CD4-positive, alpha-beta memory T cell (primary cell): ENCODE data around the gene HM13. TPM values are rescaled to one million over a fixed set of nuclear protein-coding genes. Genes with fewer than 3 reads are reported as not detected.
"Not testable (repeated sequence)": the region's sequence is repeated elsewhere in the genome, so short reads cannot be mapped to it uniquely, and the experiment has no call there.

ENCODE experiments used
- CTCF ChIA-PET: fragments of 350-600 bp; sonication (Branson Sonifier 250); formaldehyde crosslinking; loops from one replicate; lab custom pipeline; 2021; ENCODE audit warnings: inconsistent platforms; ENCODE audit not compliant: partially characterized antibody; lab: Charles Lee
- POLR2A ChIA-PET: fragments of 350-600 bp; sonication (Branson Sonifier 250); formaldehyde crosslinking; loops from one replicate; lab custom pipeline; 2021; ENCODE audit not compliant: partially characterized antibody; lab: Charles Lee
- DNase-seq, 5 donors: peaks; one replicate each; pipeline versions ENCODE4 v3.0.0 to v3.0.0-alpha.2; 2020 to 2022; ENCODE audit warnings: mixed read lengths in 1 of 5
- H3K27ac ChIP-seq: one replicate; pipeline ENCODE4 v1.7.0; 2013; ENCODE audit warnings: low read depth, low read length
- H3K27me3 ChIP-seq: 2 replicates; pipeline ENCODE4 v1.7.0; 2013; ENCODE audit warnings: mild to moderate bottlenecking, low read length, moderate library complexity; ENCODE audit not compliant: insufficient read depth
- H3K36me3 ChIP-seq: 2 replicates; pipeline ENCODE4 v1.7.0; 2013; ENCODE audit warnings: mild to moderate bottlenecking, low read length, moderate library complexity; ENCODE audit not compliant: insufficient read depth
- H3K4me1 ChIP-seq: 2 replicates; pipeline ENCODE4 v1.7.0; 2013; ENCODE audit warnings: mild to moderate bottlenecking, low read length, moderate library complexity; ENCODE audit not compliant: insufficient read depth
- H3K4me3 ChIP-seq, 2 donors: one replicate each; pipeline ENCODE4 v1.7.0; 2013; ENCODE audit warnings: low read length in 2 of 2, mild to moderate bottlenecking in 1 of 2
- H3K9me3 ChIP-seq, 2 donors: one replicate each; pipeline ENCODE4 v1.7.0; 2013; ENCODE audit warnings: low read length in 2 of 2, control low read depth in 1 of 2; ENCODE audit not compliant: control insufficient read depth in 1 of 2
- H3K27ac Mint-ChIP-seq, 7 donors: one replicate each; pipeline ENCODE4 v1.8.0; 2020 to 2021; ENCODE audit warnings: mixed read lengths in 7 of 7, mild to moderate bottlenecking in 6 of 7, inconsistent platforms in 3 of 7, moderate library complexity in 3 of 7
- H3K27me3 Mint-ChIP-seq, 2 donors: one replicate each; pipeline ENCODE4 v1.8.0; 2020 to 2021; ENCODE audit warnings: mixed read lengths in 2 of 2
- H3K36me3 Mint-ChIP-seq, 2 donors: one replicate each; pipeline ENCODE4 v1.8.0; 2020 to 2021; ENCODE audit warnings: mixed read lengths in 2 of 2, inconsistent platforms in 1 of 2, mild to moderate bottlenecking in 1 of 2
- H3K4me1 Mint-ChIP-seq, 4 donors: one replicate each; pipeline ENCODE4 v1.8.0; 2020 to 2021; ENCODE audit warnings: mixed read lengths in 4 of 4, mild to moderate bottlenecking in 1 of 4
- H3K4me3 Mint-ChIP-seq, 8 donors: one replicate each; pipeline ENCODE4 v1.8.0; 2020 to 2021; ENCODE audit warnings: mixed read lengths in 8 of 8, mild to moderate bottlenecking in 7 of 8, moderate library complexity in 6 of 8, inconsistent platforms in 3 of 8
- H3K9me3 Mint-ChIP-seq, 8 donors: one replicate each; pipeline ENCODE4 v1.8.0; 2020 to 2021; ENCODE audit warnings: mixed read lengths in 8 of 8, mild to moderate bottlenecking in 5 of 8, inconsistent platforms in 3 of 8, moderate library complexity in 1 of 8
- intact Hi-C: fragments of 100-400 bp; cut with micrococcal nuclease; formaldehyde crosslinking; loops from one replicate; pipeline ENCODE4 v1.15.1; 2023
- polyA plus RNA-seq, 2 donors: library from polyadenylated mRNA; unstranded; fragments of 300-500 nt; fragmentation: Illumina TruSeq; gene quantifications; one replicate each; pipeline ENCODE4 v1.2.3, GENCODE V29; 2021
- total RNA-seq, 2 experiments: library from RNA; stranded (reverse); gene quantifications; one replicate each; pipeline ENCODE4 v1.2.3, GENCODE V29; 2021

The HM13 gene
- total and polyA plus RNA-seq, 4 experiments from 2014 or later = 133 to 171 (median 161) TPM

- Mint-ChIP-seq H3K36me3 (no peaks in the 10 kb centered on the region), H3K27ac (no peak overlapping the region), H3K9me3 (peaks cover 0 to 4% (median 0%) of the 10 kb centered on the region in 8 donors), H3K4me3 (no peak overlapping the region), H3K27me3 (peaks cover 12 to 17% of the 10 kb centered on the region in 2 donors), H3K4me1 (peaks cover 0 to 6% (median 4%) of the 10 kb centered on the region in 4 donors)
- Histone ChIP-seq H3K4me1 (no peaks in the 10 kb centered on the region), H3K9me3 (no peaks in the 10 kb centered on the region), H3K36me3 (no peaks in the 10 kb centered on the region), H3K27ac (no peak overlapping the region), H3K4me3 (no peak overlapping the region), H3K27me3 (no peaks in the 10 kb centered on the region)
- ChIA-PET POLR2A (no interaction called here), CTCF (interaction anchor here (3.7 kb wide), 1 partner anchor 13 kb away, joined by 20 read pairs; no protein-coding TSS in a partner anchor)
- intact Hi-C loops = no loop called here
- no peak for DNase-seq
Observed at GRCh38 chr20:31489152-31489551, 25.1 kb upstream of the HM13 start.

DNA sequence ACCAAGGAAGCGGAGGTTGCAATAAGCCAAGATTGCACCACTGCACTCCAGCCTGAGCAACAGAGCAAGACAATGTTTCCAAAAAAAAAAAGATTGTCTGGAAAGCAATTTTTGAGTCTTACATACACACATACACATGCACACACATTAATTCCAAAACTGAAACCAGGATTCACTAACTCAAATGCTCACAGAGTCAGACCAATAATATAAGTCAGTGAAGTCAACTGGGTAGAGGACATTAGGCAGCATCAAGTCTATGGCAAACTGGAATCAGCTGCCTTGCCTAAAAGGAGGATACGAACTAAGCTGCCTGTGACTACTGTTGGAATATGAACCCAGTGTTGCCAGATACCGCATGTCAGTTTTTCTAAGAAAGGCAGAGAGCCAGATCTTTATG, 23.5 kb upstream of the HM13 start:
- Mint-ChIP-seq H3K36me3 (no peaks in the 10 kb centered on the region), H3K27me3 (peaks cover 8 to 11% of the 10 kb centered on the region in 2 donors), H3K4me3 (no peak overlapping the region), H3K27ac (no peak overlapping the region), H3K9me3 (no peaks in the 10 kb centered on the region), H3K4me1 (peaks cover 0 to 4% (median 1%) of the 10 kb centered on the region in 4 donors)
- Histone ChIP-seq H3K27ac (no peak overlapping the region), H3K9me3 (no peaks in the 10 kb centered on the region), H3K4me1 (no peaks in the 10 kb centered on the region), H3K36me3 (no peaks in the 10 kb centered on the region), H3K4me3 (no peak overlapping the region), H3K27me3 (no peaks in the 10 kb centered on the region)
- no peak for DNase-seq
- ChIA-PET CTCF (interaction anchor here (4.4 kb wide), 1 partner anchor 11 kb away, joined by 30 read pairs; no protein-coding TSS in a partner anchor), POLR2A (no interaction called here)
- intact Hi-C loops = no loop called here

- H3K4me3 Mint-ChIP-seq = no peak overlapping the region
- no peak overlapping the region for H3K27ac Mint-ChIP-seq
- intact Hi-C loops = no loop called here
- Histone ChIP-seq H3K27ac (no peak overlapping the region), H3K36me3 (no peaks in the 10 kb centered on the region), H3K27me3 (peaks cover 4% of the 10 kb centered on the region), H3K4me3 (no peak overlapping the region), H3K9me3 (no peaks in the 10 kb centered on the region), H3K4me1 (no peaks in the 10 kb centered on the region)
- peaks cover 10 to 13% of the 10 kb centered on the region in 2 donors for H3K27me3 Mint-ChIP-seq
- no peaks in the 10 kb centered on the region for H3K4me1 Mint-ChIP-seq
- ChIA-PET CTCF (interaction anchor here (1.2 kb wide), 1 partner anchor 9 kb away, joined by 4 read pairs; no protein-coding TSS in a partner anchor), POLR2A (no interaction called here)
- no peak for DNase-seq
- no peaks in the 10 kb centered on the region for H3K9me3 Mint-ChIP-seq
- no peaks in the 10 kb centered on the region for H3K36me3 Mint-ChIP-seq
Observed at GRCh38 chr20:31494131-31494530, 20.1 kb upstream of the HM13 start.

DNA sequence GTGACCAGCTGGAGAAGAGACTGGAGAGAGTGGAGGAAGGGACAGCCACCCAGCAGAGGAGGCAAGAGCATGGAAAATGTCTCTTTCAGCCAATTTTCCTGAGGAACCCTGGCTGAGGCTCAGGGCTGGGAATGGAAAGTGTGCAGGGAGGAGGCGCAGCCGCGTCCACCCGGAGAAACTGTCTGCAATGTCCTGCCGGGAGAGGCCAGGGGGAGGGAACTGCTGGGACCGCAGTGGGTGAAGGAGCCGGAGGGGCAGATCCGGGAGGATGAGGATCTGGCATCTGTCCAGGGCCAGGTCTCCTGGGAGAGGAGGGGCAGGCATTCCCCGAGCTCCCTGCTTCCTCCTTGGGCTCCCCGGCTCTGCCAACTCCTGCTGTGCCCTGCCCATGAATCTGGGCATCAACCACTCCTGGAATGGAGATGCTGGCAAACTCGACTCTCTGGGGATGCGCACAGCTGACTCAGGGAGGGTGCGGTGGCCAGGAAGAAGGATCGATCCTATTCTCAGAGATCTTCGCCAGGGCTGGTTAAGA, 17.4 kb upstream of the HM13 start:
- CTCF ChIA-PET = no interaction called here

GRCh38 chr20:31497838-31498540, 16.3 kb upstream of the HM13 start:
- Mint-ChIP-seq H3K4me3 (no peak overlapping the region), H3K9me3 (no peaks in the 10 kb centered on the region), H3K36me3 (no peaks in the 10 kb centered on the region), H3K27ac (no peak overlapping the region), H3K27me3 (peaks cover 11 to 12% of the 10 kb centered on the region in 2 donors), H3K4me1 (peaks cover 0 to 11% (median under 1%) of the 10 kb centered on the region in 4 donors)
- H3K4me1 ChIP-seq = no peaks in the 10 kb centered on the region
- peaks cover 4% of the 10 kb centered on the region for H3K27me3 ChIP-seq
- CTCF ChIA-PET = no interaction called here
- no peaks in the 10 kb centered on the region for H3K36me3 ChIP-seq
- no peak overlapping the region for H3K27ac ChIP-seq
- no peak overlapping the region for H3K4me3 ChIP-seq
- H3K9me3 ChIP-seq = no peaks in the 10 kb centered on the region
- no peak for DNase-seq
- POLR2A ChIA-PET = no interaction called here
- intact Hi-C loops = no loop called here

More for the DNA sequence above, 17.4 kb upstream of the HM13 start:
- POLR2A ChIA-PET = no interaction called here
- no peaks in the 10 kb centered on the region for H3K9me3 Mint-ChIP-seq
- no peaks in the 10 kb centered on the region for H3K36me3 Mint-ChIP-seq
- H3K4me1 ChIP-seq = no peaks in the 10 kb centered on the region
- no peak overlapping the region for H3K4me3 Mint-ChIP-seq
- H3K27me3 ChIP-seq = peaks cover 4% of the 10 kb centered on the region
- peaks cover 11 to 12% of the 10 kb centered on the region in 2 donors for H3K27me3 Mint-ChIP-seq
- H3K27ac ChIP-seq = no peak overlapping the region
- no peaks in the 10 kb centered on the region for H3K9me3 ChIP-seq
- no peak overlapping the region for H3K27ac Mint-ChIP-seq
- no peak overlapping the region for H3K4me3 ChIP-seq
- DNase-seq = no peak
- no peaks in the 10 kb centered on the region for H3K4me1 Mint-ChIP-seq
- H3K36me3 ChIP-seq = no peaks in the 10 kb centered on the region
- intact Hi-C loops = no loop called here

DNA sequence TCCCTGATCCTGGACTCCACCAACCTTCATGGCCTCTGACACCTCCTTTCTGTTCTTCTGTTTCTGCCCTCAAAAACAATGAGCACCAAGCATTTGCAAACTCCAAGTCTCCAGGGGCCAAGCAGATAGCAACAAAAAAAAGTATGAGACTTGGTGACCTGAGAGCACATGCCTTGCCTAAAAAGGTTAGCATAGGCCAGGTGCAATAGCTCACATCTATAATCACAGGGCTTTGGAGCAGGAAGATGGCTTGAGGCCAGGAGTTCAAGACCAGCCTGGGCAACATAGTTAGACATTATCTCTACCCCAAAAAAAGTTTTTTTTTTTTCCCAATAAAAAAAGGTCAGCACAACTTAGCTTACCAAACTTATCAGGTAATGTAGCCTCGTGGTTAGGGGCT, 13.7 kb upstream of the HM13 start:
- H3K4me1 ChIP-seq = no peaks in the 10 kb centered on the region
- POLR2A ChIA-PET = no interaction called here
- CTCF ChIA-PET = interaction anchor here (4.5 to 5.1 kb wide), 3 partner anchors 9 to 42 kb away, joined by 30 to 87 read pairs (median 38); no protein-coding TSS in a partner anchor
- no peaks in the 10 kb centered on the region for H3K9me3 Mint-ChIP-seq
- intact Hi-C loops = loop anchor here (10.0 kb wide), 1 partner anchor 1966 kb away; no protein-coding TSS in a partner anchor
- peaks cover 4 to 19% (median 5%) of the 10 kb centered on the region in 4 donors for H3K4me1 Mint-ChIP-seq
- no peak overlapping the region for H3K27ac Mint-ChIP-seq
- H3K4me3 Mint-ChIP-seq = no peak overlapping the region
- no peak for DNase-seq
- no peak overlapping the region for H3K27ac ChIP-seq
- H3K4me3 ChIP-seq = no peak overlapping the region
- no peaks in the 10 kb centered on the region for H3K9me3 ChIP-seq
- no peaks in the 10 kb centered on the region for H3K36me3 ChIP-seq
- peaks cover 4% of the 10 kb centered on the region for H3K27me3 ChIP-seq
- no peaks in the 10 kb centered on the region for H3K36me3 Mint-ChIP-seq
- peaks cover 5 to 10% of the 10 kb centered on the region in 2 donors for H3K27me3 Mint-ChIP-seq

DNA sequence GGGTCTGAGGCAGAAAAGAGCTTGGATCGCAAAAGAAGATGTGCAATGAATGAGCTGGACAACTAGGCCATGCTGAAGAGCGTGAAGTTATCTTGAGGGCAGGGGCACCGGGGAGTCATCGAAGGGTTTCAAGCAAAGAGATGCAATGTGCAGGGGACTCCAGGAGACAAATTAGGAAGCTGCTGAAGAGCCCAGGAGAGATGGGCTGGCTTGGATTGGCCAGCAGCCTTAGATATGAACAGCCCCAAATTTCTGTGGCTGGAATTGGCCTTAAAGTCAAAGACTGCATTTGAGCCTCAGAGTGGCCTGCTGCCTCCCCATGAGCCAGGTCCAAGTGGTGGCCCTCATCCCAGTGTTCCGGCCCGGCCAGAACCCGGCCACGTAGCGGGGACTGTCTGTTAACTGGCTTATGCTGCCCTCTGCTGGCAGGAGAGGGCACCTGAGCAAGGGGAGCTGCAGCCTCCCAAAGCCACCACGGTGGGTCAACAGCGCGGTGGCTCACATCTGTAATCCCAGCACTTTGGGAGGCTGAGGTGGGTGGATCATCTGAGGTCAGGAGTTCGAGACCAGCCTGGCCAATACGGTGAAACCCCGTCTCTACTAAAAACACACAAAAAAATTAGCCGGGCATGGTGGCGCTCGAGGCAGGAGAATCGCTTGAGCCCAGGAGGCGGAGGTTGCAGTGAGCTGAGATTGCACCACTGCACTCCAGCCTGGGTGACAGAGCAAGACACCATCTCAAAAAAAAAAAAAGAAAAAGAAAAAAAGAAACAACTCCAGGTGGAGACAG, 11.2 kb upstream of the HM13 start:
- H3K36me3 Mint-ChIP-seq, H3K4me3 ChIP-seq, H3K27ac ChIP-seq, H3K4me1 ChIP-seq, H3K9me3 Mint-ChIP-seq, H3K9me3 ChIP-seq, H3K27me3 ChIP-seq, H3K36me3 ChIP-seq, H3K27me3 Mint-ChIP-seq: not testable (repeated sequence)
- Mint-ChIP-seq H3K4me3 (peak overlapping the region in 2 of 8 donors; percentile 19 to 32), H3K27ac (peak overlapping the region in 1 of 7 donors; percentile 1), H3K4me1 (peaks cover 4 to 19% (median 5%) of the 10 kb centered on the region in 4 donors)
- ChIA-PET CTCF (interaction anchor here (0.7 to 5.1 kb wide), 17 partner anchors 9 to 1969 kb away, joined by 3 to 87 read pairs (median 4); partner anchors contain the start of gene HM13), POLR2A (interaction anchor here (0.5 kb wide), 1 partner anchor 43 kb away, joined by 3 read pairs; no protein-coding TSS in a partner anchor)
- DNase-seq = peak; percentile 60 to 70 (median 67)
- intact Hi-C loops = loop anchor here (1.0 to 10.0 kb wide), 2 partner anchors 43 to 1968 kb away; no protein-coding TSS in a partner anchor
